ENCODE results near the gene COPS7A. TPM values are rescaled to one million over a fixed set of nuclear protein-coding genes. Genes with fewer than 3 reads are reported as not detected.
"Not testable (repeated sequence)": the region's sequence is repeated elsewhere in the genome, so short reads cannot be mapped to it uniquely, and the experiment has no call there.

Gene COPS7A
- total RNA-seq, 4 donors from 2014 or later = 51.9 to 71.8 (median 63.0) TPM

DNA sequence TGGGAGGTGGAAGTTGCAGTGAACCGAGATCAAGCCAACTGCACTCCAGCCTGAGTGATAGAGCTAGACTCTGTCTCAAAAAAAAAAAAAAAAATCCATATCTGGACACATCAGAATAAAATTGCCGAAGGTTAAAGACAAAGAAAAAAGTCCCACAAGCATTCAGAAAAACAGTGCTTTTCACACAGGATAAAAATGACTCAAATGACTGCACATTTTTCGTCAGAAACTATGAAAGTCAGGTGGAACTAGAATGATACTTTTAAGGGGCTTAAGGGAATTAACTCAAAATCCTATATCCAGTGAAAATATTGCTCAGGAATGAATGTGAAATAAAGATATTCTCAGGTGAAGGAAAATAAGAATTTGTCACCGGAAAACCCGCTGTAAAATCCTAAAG, 12.9 kb downstream of the COPS7A start:
- WGBS = 92% methylated on average over 5 of the region's 5 CpGs
- intact Hi-C loops (cut with DNase I) = loop anchor here (5.0 kb wide), 1 partner anchor 41 kb away; no protein-coding TSS in a partner anchor
- no peak for DNase-seq (ENCODE audit: extremely low spot score)
- H3K4me3 ChIP-seq = no peak overlapping the region
- H3K4me1 ChIP-seq = peaks cover 7 to 13% (median 10%) of the 10 kb centered on the region in 4 donors
- H3K9me3 ChIP-seq = no peaks in the 10 kb centered on the region
- no peaks in the 10 kb centered on the region for H3K27me3 ChIP-seq
- peak overlapping the region in 1 of 4 donors; percentile 50 for H3K27ac ChIP-seq (replicated peaks in 1 of 4)
- peaks cover 3 to 28% (median 16%) of the 10 kb centered on the region in 4 donors for H3K36me3 ChIP-seq
- no peak for TF ChIP-seq POLR2AphosphoS5 (IDR thresholded peaks at IDR 0.05)
- TF ChIP-seq CTCF (IDR thresholded peaks at IDR 0.05) = no peak

DNA sequence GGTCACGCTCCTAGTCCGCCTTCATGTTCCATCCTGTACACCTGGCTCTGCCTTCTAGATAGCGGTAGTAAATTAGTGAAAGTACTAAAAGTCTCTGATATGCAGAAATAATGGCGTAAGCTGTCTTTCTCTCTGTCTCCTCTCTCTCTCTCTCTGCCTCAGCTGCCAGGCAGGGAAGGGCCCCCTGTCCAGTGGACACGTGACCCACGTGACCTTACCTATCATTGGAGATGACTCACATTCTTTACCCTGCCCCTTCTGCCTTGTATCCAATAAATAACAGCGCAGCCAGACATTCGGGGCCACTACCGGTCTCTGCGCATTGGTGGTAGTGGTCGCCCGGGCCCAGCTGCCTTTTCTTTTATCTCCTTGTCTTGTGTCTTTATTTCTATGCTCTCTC, 18.2 kb downstream of the COPS7A start:
- H3K27ac ChIP-seq (replicated peaks in 1 of 4); DNase-seq (ENCODE audit: extremely low spot score); H3K9me3 ChIP-seq; H3K4me1 ChIP-seq; H3K4me3 ChIP-seq; H3K27me3 ChIP-seq; intact Hi-C loops (cut with DNase I): not testable (repeated sequence)
- 73% methylated on average over 12 of the region's 12 CpGs for WGBS
- peaks cover 4 to 13% (median 10%) of the 10 kb centered on the region in 4 donors for H3K36me3 ChIP-seq

- Histone ChIP-seq H3K27me3 (no peaks in the 10 kb centered on the region), H3K27ac (replicated peaks in 1 of 4) (no peak overlapping the region), H3K4me1 (no peaks in the 10 kb centered on the region), H3K4me3 (no peak overlapping the region), H3K36me3 (peaks cover 11 to 20% (median 18%) of the 10 kb centered on the region in 4 donors), H3K9me3 (no peaks in the 10 kb centered on the region)
- no peak for DNase-seq (ENCODE audit: extremely low spot score)
- WGBS = 92% methylated on average over 3 of the region's 3 CpGs
- intact Hi-C loops (cut with DNase I) = no loop called here
- no peak for TF ChIP-seq EP300 (IDR thresholded peaks at IDR 0.05)
- TF ChIP-seq POLR2AphosphoS5 (IDR thresholded peaks at IDR 0.05) = no peak
- no peak for TF ChIP-seq CTCF (IDR thresholded peaks at IDR 0.05)
- TF ChIP-seq POLR2A (IDR thresholded peaks at IDR 0.05; ENCODE audit: low read depth) = no peak
Observed at GRCh38 chr12:6742834-6743233, 19.0 kb downstream of the COPS7A start.

- H3K9me3 ChIP-seq; DNase-seq (ENCODE audit: extremely low spot score); H3K4me1 ChIP-seq; H3K27ac ChIP-seq (replicated peaks in 1 of 4); H3K27me3 ChIP-seq; H3K4me3 ChIP-seq; intact Hi-C loops (cut with DNase I): not testable (repeated sequence)
- 76% methylated on average over 7 of the region's 7 CpGs for WGBS
- peaks cover 16 to 25% (median 22%) of the 10 kb centered on the region in 4 donors for H3K36me3 ChIP-seq
Observed at GRCh38 chr12:6743300-6743699, 19.5 kb downstream of the COPS7A start.

- Histone ChIP-seq H3K27ac (replicated peaks in 1 of 4) (peak overlapping the region in 2 of 4 donors; percentile 12 to 45), H3K9me3 (no peaks in the 10 kb centered on the region), H3K4me1 (peaks cover 0 to 9% (median 4%) of the 10 kb centered on the region in 4 donors), H3K36me3 (peaks cover 40 to 51% (median 49%) of the 10 kb centered on the region in 4 donors), H3K4me3 (no peak overlapping the region), H3K27me3 (no peaks in the 10 kb centered on the region)
- WGBS = 56% methylated on average over 7 of the region's 13 CpGs
- no peak for DNase-seq (ENCODE audit: extremely low spot score)
- intact Hi-C loops (cut with DNase I) = no loop called here
- TF ChIP-seq POLR2A (IDR thresholded peaks at IDR 0.05; ENCODE audit: low read depth) (no peak), POLR2AphosphoS5 (IDR thresholded peaks at IDR 0.05) (peak in 1 of 2 donors; percentile 8)
Observed at GRCh38 chr12:6745741-6746525, 22.1 kb downstream of the COPS7A start.

- Histone ChIP-seq H3K36me3 (peaks cover 46 to 62% (median 58%) of the 10 kb centered on the region in 4 donors), H3K27ac (replicated peaks in 1 of 4) (no peak overlapping the region), H3K27me3 (no peaks in the 10 kb centered on the region), H3K9me3 (no peaks in the 10 kb centered on the region), H3K4me3 (no peak overlapping the region), H3K4me1 (peaks cover 8 to 22% (median 16%) of the 10 kb centered on the region in 4 donors)
- no peak for DNase-seq (ENCODE audit: extremely low spot score)
- 67% methylated on average over 4 of the region's 4 CpGs for WGBS
- TF ChIP-seq CTCF (IDR thresholded peaks at IDR 0.05) = no peak
- TF ChIP-seq POLR2A (IDR thresholded peaks at IDR 0.05; ENCODE audit: low read depth) = no peak
- TF ChIP-seq POLR2AphosphoS5 (IDR thresholded peaks at IDR 0.05) = no peak
- no peak for TF ChIP-seq EP300 (IDR thresholded peaks at IDR 0.05)
- intact Hi-C loops (cut with DNase I) = no loop called here
Observed at GRCh38 chr12:6747216-6747615, 23.4 kb downstream of the COPS7A start.
